ENCODE results near the gene GPX5.
"Not testable (repeated sequence)": the region's sequence is repeated elsewhere in the genome, so short reads cannot be mapped to it uniquely, and the experiment has no call there.

- TF ChIP-seq CTCF, POLR2A (IDR thresholded peaks at IDR 0.05): not testable (repeated sequence)
Measured at GRCh38 chr6:28512387-28512786, 13.3 kb upstream of the GPX5 start.

Data from body of pancreas (tissue), 4 donors.